Measurements from ENCODE around the gene TSPO2. TPM values are rescaled to one million over a fixed set of nuclear protein-coding genes. Genes with fewer than 3 reads are reported as not detected.
A peak's percentile ranks its signal among the peaks of the same experiment; 100 is the strongest.

The TSPO2 gene
- total and polyA plus RNA-seq, 2 of the 13 experiments (the other 11 are each of a cell fraction or from before 2014, with no cell fraction given) = 0.55 TPM; not detected in 1

GRCh38 chr6:41011673-41012072 lies 30.6 kb upstream of the TSPO2 start (continued):
- no peak for TF ChIP-seq ZZZ3 (CRISPR knock-in tag; IDR thresholded peaks at IDR 0.05; ENCODE audit: borderline replicate concordance)
- TF ChIP-seq ZNF773 (CRISPR knock-in tag; IDR thresholded peaks at IDR 0.05; ENCODE audit: borderline replicate concordance) = no peak
- no peak for TF ChIP-seq MTF1 (CRISPR knock-in tag; IDR thresholded peaks at IDR 0.05)
- TF ChIP-seq JUNB (CRISPR knock-in tag; IDR thresholded peaks at IDR 0.05; ENCODE audit: borderline replicate concordance) = no peak
- no peak for TF ChIP-seq JUN (CRISPR knock-in tag; IDR thresholded peaks at IDR 0.05)
- TF ChIP-seq ZNF749 (CRISPR knock-in tag; IDR thresholded peaks at IDR 0.05; ENCODE audit: borderline replicate concordance) = no peak
- TF ChIP-seq FLYWCH1 (CRISPR knock-in tag; IDR thresholded peaks at IDR 0.05) = no peak
- no peak for TF ChIP-seq ELK4 (CRISPR knock-in tag; IDR thresholded peaks at IDR 0.05; ENCODE audit: borderline replicate concordance)
- no peak for TF ChIP-seq SP5 (CRISPR knock-in tag; IDR thresholded peaks at IDR 0.05; ENCODE audit: borderline replicate concordance, low read depth)
- no peak for TF ChIP-seq ZNF326 (CRISPR knock-in tag; IDR thresholded peaks at IDR 0.05; ENCODE audit: borderline replicate concordance)
- no peak for TF ChIP-seq KLF11 (CRISPR knock-in tag; IDR thresholded peaks at IDR 0.05)
- no peak for TF ChIP-seq ZUFSP (CRISPR knock-in tag; IDR thresholded peaks at IDR 0.05; ENCODE audit: borderline replicate concordance)
- no peak for TF ChIP-seq ZNF678 (CRISPR knock-in tag; IDR thresholded peaks at IDR 0.05)
- TF ChIP-seq ZNF768 (CRISPR knock-in tag; IDR thresholded peaks at IDR 0.05) = no peak
- no peak for TF ChIP-seq ISL2 (CRISPR knock-in tag; IDR thresholded peaks at IDR 0.05)
- TF ChIP-seq ZFP36L2 (CRISPR knock-in tag; IDR thresholded peaks at IDR 0.05) = no peak
- no peak for TF ChIP-seq ZNF256 (CRISPR knock-in tag; conservative IDR thresholded peaks at IDR 0.05)
- TF ChIP-seq IRF2 (CRISPR knock-in tag; IDR thresholded peaks at IDR 0.05) = no peak
- no peak for TF ChIP-seq ZNF513 (CRISPR knock-in tag; conservative IDR thresholded peaks at IDR 0.05)
- no peak for TF ChIP-seq GMEB2 (CRISPR knock-in tag; IDR thresholded peaks at IDR 0.05; ENCODE audit: low read depth)
- no peak for TF ChIP-seq ZMYM3 (CRISPR knock-in tag; IDR thresholded peaks at IDR 0.05)
- TF ChIP-seq SPEN (CRISPR knock-in tag; IDR thresholded peaks at IDR 0.05; ENCODE audit: low read depth) = 0 out of 2 replicates have a peak, but pooled peaks have one; percentile 18
- no peak for TF ChIP-seq AHR (CRISPR knock-in tag; IDR thresholded peaks at IDR 0.05)

Data from HepG2 (cell line).